ENCODE measurements around the gene SHC1.

SHC1 gene

DNA sequence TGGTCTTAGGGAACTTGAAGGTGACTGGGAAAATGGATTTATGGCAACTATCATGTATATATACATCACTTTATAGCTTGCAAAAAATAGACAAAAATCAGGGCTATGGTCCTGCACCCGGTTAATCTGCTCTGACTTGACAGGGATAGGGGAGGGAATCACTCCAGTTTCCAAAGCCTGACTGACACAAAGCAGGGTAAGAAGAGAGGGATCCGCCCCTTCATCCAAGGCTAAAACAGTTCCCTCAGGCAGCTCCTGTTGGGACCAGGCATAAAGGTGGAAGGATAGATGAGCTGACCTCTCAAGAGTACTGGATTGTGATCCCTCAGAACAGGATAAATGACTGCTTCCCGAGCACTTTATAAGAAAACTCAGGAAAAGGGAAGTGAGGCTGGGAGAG, 16.0 kb downstream of the SHC1 start:
- DNase-seq, result no peak

DNA sequence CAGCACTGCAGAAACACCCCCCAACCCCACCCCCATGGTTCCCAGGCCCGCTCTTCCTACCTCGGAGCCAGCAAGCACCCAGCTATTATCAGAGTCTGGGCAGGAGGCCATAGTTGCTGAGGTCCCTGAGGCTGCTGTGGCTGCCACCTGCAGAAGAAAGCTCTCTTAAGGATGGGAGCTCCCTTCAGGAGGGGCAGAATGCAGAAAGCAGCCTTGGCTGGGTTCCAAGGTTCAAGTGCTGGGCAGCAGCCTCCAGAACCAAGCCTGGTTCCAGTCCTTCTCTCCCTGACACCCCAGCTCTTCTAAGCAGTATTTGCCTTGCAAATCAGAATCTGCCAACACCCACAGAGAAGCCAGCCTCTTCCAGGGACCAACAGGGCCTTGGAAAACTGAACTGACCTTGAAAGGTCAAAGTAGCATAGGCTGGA, 16.9 kb downstream of the SHC1 start:
- no peak for DNase-seq

DNA sequence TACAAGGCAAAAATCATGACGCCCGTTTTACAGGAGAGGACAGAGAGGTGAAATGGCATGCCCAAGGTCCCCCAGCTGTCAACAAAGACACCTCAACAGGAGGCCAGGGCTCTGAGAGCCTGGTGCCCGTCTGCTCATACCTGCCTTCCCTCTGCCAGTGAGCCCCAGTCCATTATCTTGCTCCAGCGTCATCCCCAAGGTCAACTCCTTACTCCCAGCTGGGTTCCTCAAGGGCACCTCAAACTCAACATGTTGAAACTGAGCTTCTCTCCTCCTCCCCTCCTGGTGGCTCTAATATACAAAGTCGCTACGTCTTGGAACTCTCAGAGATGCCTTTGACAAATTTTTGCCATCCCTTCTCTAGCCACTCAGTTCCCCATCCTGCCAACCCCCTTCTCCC, 17.9 kb downstream of the SHC1 start:
- no peak for DNase-seq

DNA sequence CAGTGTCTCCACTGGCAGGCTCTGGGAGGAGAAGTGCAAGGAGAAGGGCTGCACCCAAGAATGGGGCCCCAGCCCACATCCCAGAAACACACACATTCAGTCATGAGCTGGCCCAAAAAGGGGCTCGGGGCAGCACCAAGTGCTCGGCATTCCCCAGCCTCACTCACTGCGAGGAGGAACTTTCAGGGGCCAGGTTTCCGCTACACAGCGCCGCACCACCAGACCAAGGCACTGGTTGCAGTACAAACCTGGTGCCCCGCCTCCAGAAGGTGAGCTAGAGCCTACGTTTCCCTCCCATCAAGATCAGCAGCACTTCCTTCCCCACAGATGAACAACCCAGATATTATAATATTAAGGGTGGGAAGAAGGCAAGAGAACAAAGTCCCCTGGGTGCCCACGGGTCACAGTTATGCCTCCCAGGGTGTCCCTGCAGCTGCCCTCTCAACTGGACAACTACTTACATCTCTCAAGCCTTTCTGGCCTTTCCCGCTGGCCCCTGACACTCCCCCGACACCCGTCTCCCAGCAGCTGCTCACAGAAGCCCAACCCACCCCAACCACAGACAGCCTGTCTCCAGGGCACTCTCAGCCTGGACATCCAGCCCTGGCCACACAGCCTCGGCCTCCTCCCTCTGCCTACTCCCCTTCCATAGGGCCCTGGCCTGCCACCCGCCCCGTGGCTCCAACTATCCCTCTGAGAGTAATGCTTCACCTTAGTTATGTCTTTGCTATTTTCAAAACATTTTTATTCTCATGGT, 18.5 kb downstream of the SHC1 start:
- DNase-seq, result peak; percentile 66

DNA sequence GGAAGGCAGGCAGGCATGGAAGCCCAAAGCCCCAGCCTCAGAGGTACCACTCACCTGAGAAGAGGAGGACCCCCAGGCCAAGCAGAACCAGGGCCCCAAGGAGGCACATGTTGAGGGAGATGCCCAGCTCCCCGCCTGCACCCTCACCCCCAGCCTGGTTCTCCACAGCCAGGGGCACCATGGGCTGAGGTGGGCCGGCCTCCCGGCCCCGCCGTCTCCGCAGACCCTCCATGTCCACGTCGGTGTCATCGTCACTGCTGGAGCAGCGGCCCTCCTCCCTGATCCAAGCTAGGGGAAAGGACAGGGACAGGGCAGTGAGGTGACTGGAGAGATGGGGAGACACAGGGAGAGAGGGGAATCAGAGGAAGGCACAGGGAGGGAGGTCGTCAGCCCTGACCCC, 22.5 kb downstream of the SHC1 start:
- no peak for DNase-seq

DNA sequence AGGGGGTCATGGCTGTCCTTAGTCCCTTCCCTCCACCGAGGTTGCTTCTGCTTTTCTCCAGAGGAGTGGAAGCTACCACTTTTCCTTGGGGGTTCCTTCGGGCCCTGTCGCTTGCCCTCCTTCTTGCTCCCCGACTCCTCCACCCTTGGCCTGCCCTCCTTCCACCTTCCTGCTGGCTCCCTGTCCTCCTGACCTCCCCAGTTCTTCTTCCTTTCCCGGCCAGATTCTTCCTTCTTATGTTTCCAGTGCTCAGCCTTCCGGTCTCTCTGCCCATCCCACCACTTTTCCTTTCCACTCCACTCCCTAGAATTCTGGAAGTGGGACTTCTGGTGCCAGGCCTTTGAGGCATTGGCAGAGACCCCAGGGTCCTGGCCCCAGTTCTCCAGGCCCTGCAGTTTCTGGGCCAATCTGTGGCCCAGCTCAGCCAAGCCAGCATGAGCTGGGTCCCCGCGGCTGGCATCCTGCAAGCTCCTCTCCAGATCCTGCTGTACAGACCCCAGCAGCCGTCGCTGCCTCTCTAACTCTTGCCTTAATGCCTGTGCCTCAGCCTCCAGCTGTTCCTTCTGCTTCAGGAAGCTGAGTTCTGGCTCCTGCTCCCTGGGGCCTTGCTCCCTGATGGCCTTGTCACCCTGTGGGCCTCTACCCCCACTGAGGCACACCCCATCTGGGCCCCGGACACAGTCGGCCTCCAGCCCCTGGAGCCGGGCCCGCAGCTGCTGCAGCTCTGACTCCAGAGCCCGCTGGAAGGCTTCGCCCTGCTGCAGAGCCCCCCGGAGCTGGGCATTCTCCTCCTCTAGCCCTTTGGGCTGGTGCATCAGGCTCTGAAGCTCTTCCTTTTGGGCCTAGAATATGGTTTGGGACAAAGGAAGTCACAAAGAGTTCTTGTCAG, 24.3 kb downstream of the SHC1 start:
- no peak for DNase-seq

DNA sequence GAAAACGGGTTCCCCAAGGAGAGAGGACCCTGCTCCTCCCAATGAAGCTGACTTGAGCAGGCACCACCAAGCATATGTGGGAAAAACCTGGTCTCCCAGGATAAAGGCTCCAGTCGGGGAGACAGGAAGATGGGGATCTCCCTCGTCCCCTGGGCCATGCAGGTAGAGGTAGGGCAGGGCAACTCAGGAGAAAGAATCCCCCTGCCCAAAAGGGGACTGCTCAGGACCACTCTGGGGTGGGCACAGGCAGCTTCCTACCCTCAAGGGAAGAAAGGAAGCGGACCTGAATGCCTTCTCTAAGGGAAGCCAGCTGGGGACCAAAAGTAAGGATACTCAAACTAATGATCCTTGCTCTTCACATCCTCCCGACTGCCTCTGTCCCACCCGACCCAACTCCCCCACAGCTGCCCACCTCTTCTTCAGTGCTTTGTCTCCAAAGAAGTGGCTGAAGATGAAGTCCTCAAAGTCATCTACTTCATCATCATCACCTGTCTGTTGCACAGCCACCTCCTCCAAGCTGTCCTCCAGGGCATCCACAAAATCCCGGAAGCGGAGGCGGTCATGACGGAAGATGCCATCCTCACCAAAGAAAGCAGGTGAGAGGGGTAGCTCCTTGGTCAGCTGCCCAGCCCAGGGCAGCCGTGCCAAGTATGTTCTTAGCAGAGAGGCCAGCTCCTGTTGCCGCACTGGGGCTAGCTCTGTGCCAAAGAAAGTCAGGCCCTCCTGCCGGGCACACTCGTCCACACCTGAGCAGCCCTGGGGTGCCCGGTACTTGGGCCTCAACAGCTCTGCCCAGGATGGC, 25.2 kb downstream of the SHC1 start:
- DNase-seq, result no peak

DNA sequence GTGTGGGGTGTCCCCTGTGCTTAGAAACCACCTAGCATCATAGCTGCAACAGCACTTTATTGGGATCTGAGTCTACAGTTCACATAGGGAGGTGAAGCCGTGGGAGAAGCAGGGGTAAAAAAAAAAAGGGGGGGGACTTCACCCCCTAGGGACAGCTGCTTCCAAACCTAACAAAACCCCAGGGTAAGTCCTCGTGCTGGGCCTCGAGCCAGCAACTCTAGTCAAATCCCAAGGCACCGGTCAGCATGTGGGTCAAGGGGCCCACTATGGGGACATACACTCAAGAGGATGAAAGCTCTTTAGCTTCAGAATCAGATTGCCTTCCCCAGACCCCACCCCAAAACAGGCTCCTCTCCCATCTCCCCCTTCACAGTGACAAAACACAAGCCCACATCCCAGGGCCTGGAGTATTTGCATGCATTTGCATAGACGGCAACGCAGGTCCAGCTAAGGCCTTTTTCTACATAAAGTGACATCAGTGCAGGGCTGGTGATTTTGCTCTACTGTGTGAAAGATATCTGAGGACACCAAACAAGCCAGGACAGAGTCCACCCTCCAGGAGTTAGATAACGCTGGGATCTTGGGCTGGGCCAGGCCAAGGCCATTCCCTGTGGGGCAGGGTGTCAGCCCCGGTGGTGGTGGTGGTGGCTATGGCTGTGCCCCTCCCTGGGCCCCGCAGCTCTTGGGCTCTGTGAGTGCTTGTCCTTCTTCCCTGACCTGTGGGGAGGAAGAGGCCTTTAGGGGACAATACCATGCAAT, 26.0 kb downstream of the SHC1 start:
- DNase-seq, result no peak

DNA sequence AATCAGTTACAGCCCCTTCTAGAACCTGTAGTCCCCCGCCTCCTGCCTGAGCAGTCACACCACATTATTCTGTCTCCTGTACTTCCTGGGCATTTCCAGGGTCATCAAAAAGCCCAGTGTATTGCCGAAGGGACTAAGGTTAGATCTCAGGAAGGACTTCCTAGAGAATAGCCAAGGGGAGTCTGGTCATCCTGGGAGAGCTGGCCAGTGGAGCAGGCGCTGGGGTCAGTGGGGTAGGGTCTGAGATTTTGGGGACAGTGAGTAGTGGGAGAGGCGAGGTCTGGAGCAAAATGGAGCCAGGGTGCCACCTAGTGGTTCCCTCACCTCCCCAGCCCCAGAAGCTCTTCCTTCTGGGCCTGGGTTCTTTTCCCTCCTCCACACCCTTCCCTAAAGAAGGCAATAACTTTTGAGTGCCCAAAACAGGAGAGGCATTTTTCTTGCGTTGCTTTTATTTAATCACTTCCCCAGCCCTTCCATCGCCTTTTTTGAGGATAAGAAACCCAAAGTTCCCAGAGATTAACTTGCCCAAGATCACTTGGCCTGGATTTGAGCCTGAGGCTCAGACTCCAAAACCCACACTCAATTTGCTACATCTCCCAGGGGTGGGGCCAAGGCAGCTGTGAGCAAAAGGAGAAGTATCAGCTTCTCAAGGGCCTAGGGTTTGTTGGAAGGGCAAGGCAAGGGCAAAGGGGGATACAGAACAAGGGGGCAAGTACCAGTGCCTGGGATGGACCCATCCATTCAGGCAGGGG, 26.7 kb downstream of the SHC1 start:
- DNase-seq, result peak; percentile 26

DNA sequence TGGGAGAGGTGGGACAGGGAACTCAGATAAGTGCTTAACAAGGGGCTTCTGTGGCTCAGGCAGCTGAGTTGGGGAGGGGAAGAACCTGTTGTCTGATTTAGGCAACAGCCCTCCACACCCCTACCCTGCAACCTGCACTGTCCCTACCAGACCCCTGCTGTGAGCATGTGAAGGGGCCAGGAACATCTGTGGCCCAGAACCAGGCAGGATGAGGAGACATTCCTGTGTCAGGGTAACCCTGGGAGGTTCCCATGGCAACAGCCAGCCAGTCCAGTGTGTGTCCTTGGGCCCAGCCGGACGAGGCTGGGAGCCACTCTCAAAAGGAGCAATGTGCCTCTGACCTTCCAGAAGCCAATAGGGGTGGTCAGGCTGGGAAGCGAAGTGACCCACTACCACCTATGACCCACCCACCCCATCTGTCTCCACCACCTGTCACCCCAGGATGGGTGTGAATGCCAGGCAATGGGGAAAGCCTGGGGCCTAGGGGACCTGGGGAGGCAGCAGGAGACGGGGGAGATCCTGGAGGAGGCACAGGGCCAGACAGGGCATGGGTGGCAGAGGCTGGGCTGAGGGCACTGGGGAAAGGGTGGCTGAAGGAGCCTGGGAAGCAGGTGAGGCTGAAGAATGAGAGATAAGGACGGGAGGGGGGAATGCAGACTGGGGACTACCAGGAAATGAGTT, 29.1 kb downstream of the SHC1 start:
- no peak for DNase-seq

DNA sequence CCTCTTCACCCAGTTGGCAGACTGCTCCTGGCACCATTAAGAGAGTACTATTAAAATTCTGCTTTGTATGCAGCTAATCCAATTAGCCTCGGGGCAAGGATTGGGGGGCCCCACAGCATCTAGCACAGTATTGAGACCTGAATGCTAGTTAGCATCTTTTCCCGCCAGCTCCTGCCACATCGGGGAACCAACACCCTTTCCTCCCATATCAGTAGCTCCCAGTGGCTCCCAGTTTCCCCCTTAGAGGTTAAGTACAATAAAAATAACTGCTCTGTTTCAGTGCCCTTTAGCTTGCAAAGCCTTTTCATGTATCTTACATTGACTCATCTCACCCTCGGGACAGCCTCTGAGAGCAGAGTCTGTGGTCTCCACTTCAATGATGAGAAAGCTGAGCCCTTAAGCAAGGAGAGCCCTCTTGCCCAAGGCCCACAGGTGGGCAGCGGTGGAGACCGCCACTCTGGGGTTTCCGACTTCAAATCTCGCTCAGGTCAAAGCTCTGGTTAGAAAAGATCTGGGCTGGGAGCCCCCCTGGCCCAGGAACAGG, 29.8 kb downstream of the SHC1 start:
- DNase-seq, result no peak

DNA sequence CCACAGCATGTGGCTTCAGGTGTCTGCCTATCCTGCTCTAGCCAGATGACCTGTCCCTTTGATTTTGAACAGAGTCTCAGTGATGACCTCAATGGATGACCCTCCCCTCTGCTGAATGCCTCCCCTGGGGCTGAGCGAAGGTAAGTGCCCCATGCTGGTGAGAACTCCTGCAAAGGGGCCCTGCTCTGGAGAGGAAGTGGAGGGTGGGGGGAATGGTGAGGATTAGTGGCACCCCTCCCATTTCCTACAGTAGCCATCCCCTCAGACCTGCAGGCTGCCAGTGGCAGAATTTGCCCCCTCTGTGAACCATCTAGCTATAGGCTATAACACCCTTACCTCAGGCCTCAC, 30.4 kb downstream of the SHC1 start:
- no peak for DNase-seq

DNA sequence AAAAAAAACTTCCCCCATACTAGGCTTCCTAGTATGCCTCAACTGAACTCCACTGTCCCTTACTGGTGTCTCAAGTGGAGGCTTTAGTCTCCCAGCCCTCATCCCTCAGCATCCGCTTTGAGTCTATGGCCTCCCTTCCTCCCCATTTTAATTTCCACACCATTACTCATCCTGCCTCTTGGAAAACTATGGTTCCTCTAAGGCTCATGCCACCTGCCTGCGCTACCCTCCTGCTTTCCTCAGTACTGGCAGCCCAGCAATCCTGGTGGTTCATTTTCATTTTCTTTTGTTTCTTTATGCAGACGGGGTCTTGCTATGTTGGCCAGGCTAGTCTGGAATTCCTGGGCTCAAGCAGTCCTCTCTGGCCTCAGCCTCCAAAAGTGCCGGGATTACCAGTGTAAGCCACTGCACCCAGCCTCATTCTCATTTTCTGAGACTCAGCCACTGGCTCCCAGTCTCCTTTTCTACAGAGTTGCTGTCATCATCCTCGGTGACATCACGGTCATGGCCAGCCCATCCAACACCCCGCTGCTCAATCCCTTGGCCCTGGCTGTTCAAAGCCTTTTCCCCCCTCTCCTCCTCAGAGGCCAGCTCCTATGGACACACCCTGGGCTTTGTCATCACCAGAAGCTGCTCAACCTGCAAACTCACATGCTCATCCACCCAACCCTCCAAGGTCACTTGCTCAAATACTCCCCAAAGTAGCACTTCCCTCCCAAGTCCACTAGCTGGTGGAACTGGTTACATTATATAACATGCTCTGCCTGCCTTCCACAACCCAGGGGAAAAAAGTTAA, 31.7 kb downstream of the SHC1 start:
- DNase-seq, result no peak

DNA sequence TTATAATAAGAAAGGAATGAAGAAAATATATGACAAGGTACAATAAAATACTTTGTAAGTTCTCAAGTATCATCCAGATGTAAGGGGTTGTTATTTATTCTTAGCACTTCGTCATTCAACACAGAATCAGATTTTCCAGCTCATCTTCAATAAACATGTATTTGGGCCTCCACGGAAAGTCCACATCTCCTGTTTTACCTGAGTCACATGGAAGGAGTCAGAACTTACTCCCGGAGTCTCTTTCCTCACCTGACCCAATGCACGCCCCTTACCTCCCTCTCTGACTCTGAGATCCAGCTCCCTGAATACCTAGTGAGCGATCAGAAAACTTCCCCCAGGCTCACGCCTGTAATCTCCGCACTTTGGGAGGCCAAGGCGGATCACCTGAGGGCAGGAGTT, 32.6 kb downstream of the SHC1 start:
- DNase-seq, result no peak

DNA sequence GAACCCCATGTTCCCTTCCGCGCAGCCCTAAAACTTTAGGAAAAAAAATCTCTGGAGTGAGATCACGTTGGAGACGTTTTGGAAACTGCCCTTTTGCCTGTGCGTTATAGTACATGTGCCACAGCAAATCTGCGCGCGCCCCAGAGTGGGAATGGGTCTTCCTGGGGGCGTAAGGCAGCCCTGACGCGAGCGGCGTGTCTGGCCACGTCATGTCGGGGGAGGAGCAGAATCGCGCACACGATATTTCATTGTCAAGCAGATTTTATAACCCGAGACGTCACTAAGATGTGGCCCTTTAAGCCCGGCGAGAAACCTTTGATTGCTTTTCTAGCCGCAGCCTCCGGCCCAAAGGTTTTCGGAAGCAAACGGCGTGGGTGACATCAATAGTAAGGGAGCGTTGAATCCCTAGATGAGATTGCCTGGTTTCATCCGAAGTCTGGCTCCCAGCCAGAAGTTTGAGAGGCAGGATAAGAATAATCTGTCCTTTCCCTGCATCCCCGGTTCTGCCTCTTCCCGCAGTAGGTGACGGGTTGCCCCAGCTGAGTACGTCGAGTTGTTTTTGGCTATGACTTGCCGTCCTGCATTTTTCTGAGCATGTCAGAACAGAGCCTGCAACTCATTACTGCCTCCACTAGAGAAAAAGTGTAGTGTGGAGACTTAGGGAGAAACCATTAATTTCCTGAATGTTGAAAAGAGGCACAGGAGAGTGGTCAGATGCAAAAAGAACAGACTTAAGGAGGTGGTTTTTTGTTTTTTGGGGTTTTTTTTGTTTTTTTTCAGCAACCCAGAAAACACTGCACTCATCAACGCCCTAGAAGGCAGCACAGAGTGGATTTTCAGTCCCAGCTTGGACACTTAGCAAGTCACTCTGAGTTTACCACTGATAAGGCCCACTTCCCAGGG, 33.2 kb downstream of the SHC1 start:
- DNase-seq, result peak; percentile 92

DNA sequence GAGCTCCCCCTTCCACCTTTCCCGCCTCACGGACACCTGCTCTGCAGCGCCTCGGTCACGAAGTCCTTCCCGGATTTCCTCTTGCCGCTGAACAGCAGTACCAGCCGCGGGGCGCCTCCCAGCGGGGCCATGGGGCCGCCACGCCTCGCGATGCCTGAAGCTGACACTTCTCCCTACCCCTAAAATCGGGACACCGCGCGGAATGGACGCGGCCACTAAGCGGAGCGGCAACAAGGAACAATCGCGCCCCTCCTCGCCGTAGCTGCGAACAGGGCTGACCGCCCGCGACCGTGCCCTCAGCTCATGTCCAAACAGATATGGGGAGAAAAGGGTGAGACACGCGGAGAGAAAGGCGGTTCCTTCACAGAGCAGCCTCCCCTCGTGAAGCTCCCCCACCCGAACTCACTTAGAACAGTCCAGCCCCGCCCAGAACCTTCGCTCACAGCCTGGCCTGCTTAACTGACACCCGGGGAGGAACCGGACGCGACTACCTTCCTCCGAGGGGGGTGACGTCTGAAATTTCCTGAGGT, 33.9 kb downstream of the SHC1 start, which contains the start of gene PMVK:
PMVK (minus strand) TSS at position 165 of the 530 bp plus-strand sequence; CDS start at position 131, 34 bp downstream.
- peak; percentile 93 for DNase-seq

DNA sequence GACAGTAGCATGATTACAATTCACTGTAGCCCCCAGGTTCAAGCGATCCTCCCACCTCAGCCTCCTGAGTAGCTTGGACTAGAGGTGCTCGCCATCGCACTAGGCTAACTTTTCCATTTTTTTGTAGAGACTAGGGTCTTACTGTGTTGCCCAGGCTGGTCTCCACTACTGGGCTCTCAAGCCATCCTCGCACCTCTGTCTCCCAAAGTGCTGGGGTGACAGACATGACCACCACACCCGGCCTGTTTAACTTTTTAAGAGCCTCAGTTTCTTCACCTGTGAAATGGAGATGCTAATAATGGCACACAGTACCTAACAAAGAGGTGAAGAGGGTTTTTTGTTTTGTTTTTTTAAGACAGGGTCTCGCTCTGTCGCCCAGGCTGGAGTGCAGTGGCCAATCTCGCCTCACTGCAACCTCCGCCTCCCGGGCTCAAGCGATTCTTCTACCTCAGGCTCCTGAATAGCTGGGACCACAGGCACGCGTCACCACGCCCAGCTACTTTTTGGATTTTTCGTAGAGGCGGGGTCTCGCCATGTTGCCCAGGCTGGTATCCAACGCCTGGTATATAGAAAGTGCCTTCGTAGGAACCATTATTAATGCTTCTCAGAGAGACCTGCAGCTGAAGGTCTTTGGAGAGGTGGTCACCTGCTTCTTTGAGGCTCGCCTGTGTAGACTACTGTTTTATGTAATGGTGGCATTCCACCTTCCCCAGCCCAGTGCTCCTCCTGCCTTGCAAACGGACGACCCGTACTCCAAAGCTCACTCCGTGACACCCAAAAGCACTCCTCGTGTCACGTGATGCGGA, 34.6 kb downstream of the SHC1 start:
- DNase-seq, result no peak
